ENCODE results near the gene ZBTB4. TPM values are rescaled to one million over a fixed set of nuclear protein-coding genes. Genes with fewer than 3 reads are reported as not detected.

ZBTB4 gene
- total RNA-seq, 6 donors from 2014 or later: 54.4 to 90.1 (median 74.2) TPM

DNA sequence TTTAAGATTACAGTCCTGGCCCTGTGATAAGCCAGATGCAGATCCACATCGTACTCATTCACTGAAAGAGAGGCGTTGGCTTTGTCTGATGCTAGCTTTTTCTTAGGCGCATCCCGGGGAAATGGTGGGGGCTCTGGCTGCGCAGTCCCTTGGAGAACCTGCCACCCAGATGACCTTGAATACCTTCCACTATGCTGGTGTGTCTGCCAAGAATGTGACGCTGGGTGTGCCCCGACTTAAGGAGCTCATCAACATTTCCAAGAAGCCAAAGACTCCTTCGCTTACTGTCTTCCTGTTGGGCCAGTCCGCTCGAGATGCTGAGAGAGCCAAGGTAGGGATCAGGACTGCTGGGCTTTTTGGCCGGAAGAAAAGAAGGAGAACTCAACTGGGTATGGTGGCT is 28.7 kb upstream of the ZBTB4 start:
- no peak overlapping the region for H3K4me3 ChIP-seq
- ATAC-seq (ENCODE audit: low FRiP score in 2 of 2): no peak
- no peaks in the 10 kb centered on the region for H3K27me3 ChIP-seq
- no peaks in the 10 kb centered on the region for H3K4me1 ChIP-seq
- no peak for DNase-seq
- no peaks in the 10 kb centered on the region for H3K9me3 ChIP-seq
- WGBS, 2 donors: 89 to 92% methylated on average over 11 of the region's 11 CpGs
- no peak for TF ChIP-seq EP300 (IDR thresholded peaks at IDR 0.05)
- no peak for TF ChIP-seq POLR2AphosphoS5 (IDR thresholded peaks at IDR 0.05)
- TF ChIP-seq, protein P1, sequence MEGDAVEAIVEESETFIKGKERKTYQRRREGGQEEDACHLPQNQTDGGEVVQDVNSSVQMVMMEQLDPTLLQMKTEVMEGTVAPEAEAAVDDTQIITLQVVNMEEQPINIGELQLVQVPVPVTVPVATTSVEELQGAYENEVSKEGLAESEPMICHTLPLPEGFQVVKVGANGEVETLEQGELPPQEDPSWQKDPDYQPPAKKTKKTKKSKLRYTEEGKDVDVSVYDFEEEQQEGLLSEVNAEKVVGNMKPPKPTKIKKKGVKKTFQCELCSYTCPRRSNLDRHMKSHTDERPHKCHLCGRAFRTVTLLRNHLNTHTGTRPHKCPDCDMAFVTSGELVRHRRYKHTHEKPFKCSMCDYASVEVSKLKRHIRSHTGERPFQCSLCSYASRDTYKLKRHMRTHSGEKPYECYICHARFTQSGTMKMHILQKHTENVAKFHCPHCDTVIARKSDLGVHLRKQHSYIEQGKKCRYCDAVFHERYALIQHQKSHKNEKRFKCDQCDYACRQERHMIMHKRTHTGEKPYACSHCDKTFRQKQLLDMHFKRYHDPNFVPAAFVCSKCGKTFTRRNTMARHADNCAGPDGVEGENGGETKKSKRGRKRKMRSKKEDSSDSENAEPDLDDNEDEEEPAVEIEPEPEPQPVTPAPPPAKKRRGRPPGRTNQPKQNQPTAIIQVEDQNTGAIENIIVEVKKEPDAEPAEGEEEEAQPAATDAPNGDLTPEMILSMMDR (IDR thresholded peaks at IDR 0.05): no peak
- no peak for TF ChIP-seq POLR2A (IDR thresholded peaks at IDR 0.05)
- no peak overlapping the region for H3K27ac ChIP-seq
- H3K36me3 ChIP-seq: peaks cover 63 to 100% (median 94%) of the 10 kb centered on the region in 4 donors

DNA sequence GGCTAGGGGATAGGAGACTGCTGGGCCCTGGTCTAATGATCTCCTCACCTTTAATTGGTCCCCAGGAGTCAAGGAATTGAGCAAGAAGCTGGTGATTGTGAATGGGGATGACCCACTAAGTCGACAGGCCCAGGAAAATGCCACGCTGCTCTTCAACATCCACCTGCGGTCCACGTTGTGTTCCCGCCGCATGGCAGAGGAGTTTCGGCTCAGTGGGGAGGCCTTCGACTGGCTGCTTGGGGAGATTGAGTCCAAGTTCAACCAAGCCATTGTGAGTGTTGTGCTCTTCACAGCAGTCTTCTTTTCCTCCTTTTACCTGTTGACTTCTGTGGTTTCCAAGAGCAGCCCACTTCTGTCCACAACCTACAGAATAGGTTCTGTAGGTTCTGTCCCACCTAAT is 24.1 kb upstream of the ZBTB4 start:
- H3K4me1 ChIP-seq: no peaks in the 10 kb centered on the region
- no peak overlapping the region for H3K4me3 ChIP-seq
- no peaks in the 10 kb centered on the region for H3K9me3 ChIP-seq
- 96 to 98% methylated on average over 8 of the region's 8 CpGs for WGBS, 2 donors
- DNase-seq (no peak), ATAC-seq (ENCODE audit: low FRiP score in 2 of 2) (no peak)
- H3K36me3 ChIP-seq: peaks cover 66 to 100% (median 93%) of the 10 kb centered on the region in 4 donors
- H3K27ac ChIP-seq: no peak overlapping the region
- no peaks in the 10 kb centered on the region for H3K27me3 ChIP-seq
- TF ChIP-seq, protein P1 (IDR thresholded peaks at IDR 0.05): no peak
- TF ChIP-seq POLR2AphosphoS5 (IDR thresholded peaks at IDR 0.05) (no peak), EP300 (IDR thresholded peaks at IDR 0.05) (no peak), POLR2A (IDR thresholded peaks at IDR 0.05) (no peak)

DNA sequence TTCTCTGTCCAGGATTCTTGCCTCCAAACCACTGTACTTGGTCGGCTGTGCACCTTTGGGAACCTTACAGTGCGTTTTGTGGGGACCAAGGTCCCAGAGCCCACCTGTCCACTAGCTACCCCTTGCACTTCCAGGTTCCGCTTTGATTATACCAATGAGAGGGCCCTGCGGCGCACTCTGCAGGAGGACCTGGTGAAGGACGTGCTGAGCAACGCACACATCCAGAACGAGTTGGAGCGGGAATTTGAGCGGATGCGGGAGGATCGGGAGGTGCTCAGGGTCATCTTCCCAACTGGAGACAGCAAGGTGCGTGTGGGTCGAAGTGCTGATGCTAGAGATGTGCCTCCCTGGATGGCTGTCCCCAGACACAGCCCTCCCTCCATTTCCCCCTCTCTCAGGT is 23.6 kb upstream of the ZBTB4 start:
- Histone ChIP-seq H3K27ac (no peak overlapping the region), H3K9me3 (no peaks in the 10 kb centered on the region), H3K27me3 (no peaks in the 10 kb centered on the region), H3K36me3 (peaks cover 65 to 100% (median 93%) of the 10 kb centered on the region in 4 donors), H3K4me3 (no peak overlapping the region), H3K4me1 (no peaks in the 10 kb centered on the region)
- DNase-seq (no peak), ATAC-seq (ENCODE audit: low FRiP score in 2 of 2) (peak in 1 of 2 donors; percentile 16)
- WGBS, 2 donors: 92% methylated on average over 14 of the region's 14 CpGs
- no peak for TF ChIP-seq POLR2A (IDR thresholded peaks at IDR 0.05)
- TF ChIP-seq POLR2AphosphoS5 (IDR thresholded peaks at IDR 0.05): no peak
- TF ChIP-seq, protein P1 (IDR thresholded peaks at IDR 0.05): peak in 1 of 6 experiments; percentile 19
- no peak for TF ChIP-seq EP300 (IDR thresholded peaks at IDR 0.05)

DNA sequence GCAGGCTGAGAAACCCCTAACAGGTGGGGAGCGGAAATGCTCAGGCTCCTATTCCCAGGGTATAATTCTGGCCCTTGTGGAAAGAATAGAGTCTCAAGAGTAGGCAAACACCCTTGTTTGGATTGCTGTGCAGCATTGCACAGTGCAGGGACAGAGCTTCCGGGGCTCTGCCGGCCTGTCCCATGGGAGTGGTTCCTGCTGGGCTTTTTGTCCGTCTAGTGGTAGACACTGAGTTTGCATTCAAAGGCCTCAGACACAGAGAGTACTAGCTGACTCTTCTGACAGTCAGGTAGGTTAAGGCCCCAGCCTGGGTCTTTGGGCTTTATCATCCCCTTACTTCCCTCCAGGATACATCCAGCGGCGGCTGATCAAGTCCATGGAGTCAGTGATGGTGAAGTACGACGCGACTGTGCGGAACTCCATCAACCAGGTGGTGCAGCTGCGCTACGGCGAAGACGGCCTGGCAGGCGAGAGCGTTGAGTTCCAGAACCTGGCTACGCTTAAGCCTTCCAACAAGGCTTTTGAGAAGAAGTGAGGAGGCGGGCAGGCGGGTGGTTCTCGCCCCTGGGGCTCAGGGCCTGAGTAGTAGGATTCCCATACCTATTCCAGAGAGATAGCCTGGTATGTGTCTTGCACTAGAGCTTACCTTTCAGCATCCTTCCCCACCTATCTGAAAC is 22.9 kb upstream of the ZBTB4 start:
- no peaks in the 10 kb centered on the region for H3K9me3 ChIP-seq
- 92 to 94% methylated on average over 18 to 19 of the region's 20 CpGs for WGBS, 2 donors
- H3K27ac ChIP-seq: no peak overlapping the region
- peaks cover 72 to 100% (median 94%) of the 10 kb centered on the region in 4 donors for H3K36me3 ChIP-seq
- H3K4me1 ChIP-seq: peaks cover 0 to 6% (median under 1%) of the 10 kb centered on the region in 4 donors
- TF ChIP-seq, protein P1 (IDR thresholded peaks at IDR 0.05): no peak
- TF ChIP-seq EP300 (IDR thresholded peaks at IDR 0.05): no peak
- TF ChIP-seq POLR2A (IDR thresholded peaks at IDR 0.05): no peak
- no peak for TF ChIP-seq POLR2AphosphoS5 (IDR thresholded peaks at IDR 0.05)
- H3K27me3 ChIP-seq: no peaks in the 10 kb centered on the region
- ATAC-seq (ENCODE audit: low FRiP score in 2 of 2) (no peak), DNase-seq (peak in 1 of 2 donors; percentile 61)
- no peak overlapping the region for H3K4me3 ChIP-seq

DNA sequence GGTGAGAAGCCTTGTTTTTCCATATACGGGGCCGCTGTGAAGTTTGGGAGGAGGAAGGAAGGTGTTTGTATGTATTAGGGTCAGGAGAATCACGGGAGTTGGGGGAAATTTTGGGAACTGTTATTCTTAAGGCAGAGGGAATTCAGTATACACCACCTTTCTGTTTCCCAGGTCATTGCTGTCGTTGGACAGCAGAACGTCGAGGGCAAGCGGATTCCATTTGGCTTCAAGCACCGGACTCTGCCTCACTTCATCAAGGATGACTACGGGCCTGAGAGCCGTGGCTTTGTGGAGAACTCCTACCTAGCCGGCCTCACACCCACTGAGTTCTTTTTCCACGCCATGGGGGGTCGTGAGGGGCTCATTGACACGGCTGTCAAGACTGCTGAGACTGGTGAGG is 22.3 kb upstream of the ZBTB4 start:
- Histone ChIP-seq H3K36me3 (peaks cover 75 to 100% (median 94%) of the 10 kb centered on the region in 4 donors), H3K27ac (no peak overlapping the region), H3K9me3 (no peaks in the 10 kb centered on the region), H3K27me3 (no peaks in the 10 kb centered on the region), H3K4me3 (no peak overlapping the region), H3K4me1 (peaks cover 0 to 10% (median 5%) of the 10 kb centered on the region in 4 donors)
- ATAC-seq (ENCODE audit: low FRiP score in 2 of 2) (no peak), DNase-seq (no peak)
- TF ChIP-seq POLR2AphosphoS5 (IDR thresholded peaks at IDR 0.05) (no peak), EP300 (IDR thresholded peaks at IDR 0.05) (no peak), POLR2A (IDR thresholded peaks at IDR 0.05) (no peak)
- TF ChIP-seq, protein P1 (IDR thresholded peaks at IDR 0.05): no peak
- WGBS, 2 donors: 81 to 86% methylated on average over 13 of the region's 14 CpGs
